Osteocyte (in vitro differentiated cells): Measurements from ENCODE around the gene KCNC3. TPM values are rescaled to one million over a fixed set of nuclear protein-coding genes. Genes with fewer than 3 reads are reported as not detected.

ENCODE experiments used
- DNase-seq: peaks from one replicate; pipeline ENCODE4 v3.0.0; 2021; ENCODE audit warnings: mixed read lengths; ENCODE audit not compliant: unreplicated experiment; ENCODE audit errors: extremely low spot score
- H3K27ac Mint-ChIP-seq: one replicate; pipeline ENCODE4 v1.8.0; 2021; ENCODE audit warnings: mild to moderate bottlenecking, mixed read lengths; ENCODE audit not compliant: unreplicated experiment
- H3K27me3 Mint-ChIP-seq: one replicate; pipeline ENCODE4 v1.8.0; 2021; ENCODE audit warnings: mixed read lengths; ENCODE audit not compliant: unreplicated experiment
- H3K36me3 Mint-ChIP-seq: one replicate; pipeline ENCODE4 v1.8.0; 2021; ENCODE audit warnings: mixed read lengths; ENCODE audit not compliant: unreplicated experiment
- H3K4me1 Mint-ChIP-seq: one replicate; pipeline ENCODE4 v1.8.0; 2021; ENCODE audit warnings: mixed read lengths; ENCODE audit not compliant: unreplicated experiment
- H3K4me3 Mint-ChIP-seq: one replicate; pipeline ENCODE4 v1.8.0; 2021; ENCODE audit warnings: mild to moderate bottlenecking, moderate library complexity, mixed read lengths; ENCODE audit not compliant: unreplicated experiment
- H3K9me3 Mint-ChIP-seq: one replicate; pipeline ENCODE4 v1.8.0; 2021; ENCODE audit warnings: mixed read lengths; ENCODE audit not compliant: unreplicated experiment
- total RNA-seq: library from RNA; stranded (reverse); gene quantifications from 2 replicates; pipeline ENCODE4 v1.2.1, GENCODE V29; 2021
- TF ChIP-seq, protein P1 (sequence below): fragments of 200-600 bp; sonication (generic); IDR thresholded peaks from 2 replicates; pipeline ENCODE4 v1.5.0; 2021; ENCODE audit warnings: antibody characterized with exemption, mild to moderate bottlenecking, moderate library complexity

KCNC3 gene
- total RNA-seq, 1 donor from 2014 or later, result 1.2 TPM

DNA sequence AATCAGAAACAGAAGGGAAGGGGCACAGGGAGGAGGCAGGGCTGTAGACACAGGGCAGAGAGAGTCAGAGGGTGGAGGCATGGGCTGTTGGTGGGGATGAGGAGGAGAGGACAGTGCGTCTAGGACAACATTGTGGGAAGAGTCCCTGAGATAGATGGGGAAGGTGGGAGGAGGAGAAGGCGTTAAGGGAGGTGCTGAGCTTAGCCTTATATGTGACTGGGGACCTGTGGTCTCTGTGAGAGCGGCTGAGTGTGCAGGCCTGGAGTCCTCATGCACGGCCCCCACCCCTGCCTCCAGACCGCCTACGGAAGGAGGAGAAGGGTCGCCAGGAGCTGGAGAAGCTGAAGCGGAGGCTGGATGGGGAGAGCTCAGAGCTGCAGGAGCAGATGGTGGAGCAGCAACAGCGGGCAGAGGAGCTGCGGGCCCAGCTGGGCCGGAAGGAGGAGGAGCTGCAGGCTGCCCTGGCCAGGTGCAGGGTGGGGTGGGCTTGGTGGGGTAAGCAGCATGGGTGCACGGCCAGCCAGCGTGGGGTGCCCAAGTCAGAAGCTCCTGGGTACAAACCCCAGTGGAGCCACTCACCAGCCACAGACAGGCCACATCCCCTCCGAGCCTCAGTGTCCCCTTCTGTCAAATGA lies 56.8 kb downstream of the KCNC3 start:
- Mint-ChIP-seq H3K27me3 (no peaks in the 10 kb centered on the region), H3K27ac (no peak overlapping the region), H3K4me3 (no peak overlapping the region), H3K4me1 (no peaks in the 10 kb centered on the region), H3K36me3 (no peaks in the 10 kb centered on the region), H3K9me3 (no peaks in the 10 kb centered on the region)
- TF ChIP-seq, protein P1, sequence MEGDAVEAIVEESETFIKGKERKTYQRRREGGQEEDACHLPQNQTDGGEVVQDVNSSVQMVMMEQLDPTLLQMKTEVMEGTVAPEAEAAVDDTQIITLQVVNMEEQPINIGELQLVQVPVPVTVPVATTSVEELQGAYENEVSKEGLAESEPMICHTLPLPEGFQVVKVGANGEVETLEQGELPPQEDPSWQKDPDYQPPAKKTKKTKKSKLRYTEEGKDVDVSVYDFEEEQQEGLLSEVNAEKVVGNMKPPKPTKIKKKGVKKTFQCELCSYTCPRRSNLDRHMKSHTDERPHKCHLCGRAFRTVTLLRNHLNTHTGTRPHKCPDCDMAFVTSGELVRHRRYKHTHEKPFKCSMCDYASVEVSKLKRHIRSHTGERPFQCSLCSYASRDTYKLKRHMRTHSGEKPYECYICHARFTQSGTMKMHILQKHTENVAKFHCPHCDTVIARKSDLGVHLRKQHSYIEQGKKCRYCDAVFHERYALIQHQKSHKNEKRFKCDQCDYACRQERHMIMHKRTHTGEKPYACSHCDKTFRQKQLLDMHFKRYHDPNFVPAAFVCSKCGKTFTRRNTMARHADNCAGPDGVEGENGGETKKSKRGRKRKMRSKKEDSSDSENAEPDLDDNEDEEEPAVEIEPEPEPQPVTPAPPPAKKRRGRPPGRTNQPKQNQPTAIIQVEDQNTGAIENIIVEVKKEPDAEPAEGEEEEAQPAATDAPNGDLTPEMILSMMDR, result no peak
- DNase-seq, result no peak

DNA sequence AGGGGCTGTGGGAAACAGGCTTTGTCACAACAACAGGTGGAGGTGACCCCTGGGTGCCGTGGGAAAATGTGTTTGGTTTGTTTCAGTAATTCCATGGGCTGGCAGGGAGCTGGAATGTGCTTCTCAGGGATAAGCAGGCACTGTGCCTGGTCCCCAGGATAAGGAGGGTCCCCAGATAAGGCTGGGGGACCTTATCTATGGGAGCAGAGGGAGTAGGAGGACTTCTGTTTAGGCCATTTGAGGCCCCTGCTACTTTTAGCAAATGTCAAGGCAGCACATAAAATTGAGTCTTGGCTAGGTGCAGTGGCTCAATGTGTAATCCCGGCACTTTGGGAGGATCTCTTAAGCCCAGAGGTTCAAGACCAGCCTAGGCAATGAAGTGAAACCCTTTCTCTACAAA lies 59.5 kb downstream of the KCNC3 start:
- no peak overlapping the region for H3K4me3 Mint-ChIP-seq
- no peaks in the 10 kb centered on the region for H3K4me1 Mint-ChIP-seq
- no peaks in the 10 kb centered on the region for H3K27me3 Mint-ChIP-seq
- TF ChIP-seq, protein P1, result no peak
- DNase-seq, result no peak
- H3K9me3 Mint-ChIP-seq, result no peaks in the 10 kb centered on the region
- H3K27ac Mint-ChIP-seq, result no peak overlapping the region
- H3K36me3 Mint-ChIP-seq, result no peaks in the 10 kb centered on the region

DNA sequence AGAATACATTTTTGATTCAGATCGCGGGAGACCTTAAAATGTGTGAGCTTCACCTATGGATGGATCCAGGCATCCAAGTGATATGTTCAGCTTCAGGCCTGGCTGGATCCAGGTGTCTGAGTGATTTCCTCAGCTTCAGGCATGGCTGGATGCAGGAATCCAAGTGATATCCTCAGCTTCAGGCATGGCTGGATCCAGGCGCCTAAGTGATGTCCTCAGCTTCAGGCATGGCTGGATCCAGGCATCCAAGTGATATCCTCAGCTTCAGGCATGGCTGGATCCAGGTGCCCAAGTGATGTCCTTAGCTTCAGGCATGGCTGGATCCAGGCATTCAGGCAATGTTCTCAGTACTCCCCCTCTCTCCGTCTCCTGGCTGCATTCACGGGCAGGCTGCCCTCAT lies 60.7 kb downstream of the KCNC3 start:
- no peak overlapping the region for H3K4me3 Mint-ChIP-seq
- no peaks in the 10 kb centered on the region for H3K27me3 Mint-ChIP-seq
- DNase-seq, result no peak
- no peak overlapping the region for H3K27ac Mint-ChIP-seq
- no peaks in the 10 kb centered on the region for H3K9me3 Mint-ChIP-seq
- H3K36me3 Mint-ChIP-seq, result no peaks in the 10 kb centered on the region
- TF ChIP-seq, protein P1, result no peak
- H3K4me1 Mint-ChIP-seq, result no peaks in the 10 kb centered on the region

GRCh38 chr19:50268041-50268440 lies 61.1 kb downstream of the KCNC3 start:
- no peaks in the 10 kb centered on the region for H3K4me1 Mint-ChIP-seq
- no peak overlapping the region for H3K27ac Mint-ChIP-seq
- no peaks in the 10 kb centered on the region for H3K27me3 Mint-ChIP-seq
- no peaks in the 10 kb centered on the region for H3K9me3 Mint-ChIP-seq
- H3K4me3 Mint-ChIP-seq, result no peak overlapping the region
- H3K36me3 Mint-ChIP-seq, result no peaks in the 10 kb centered on the region
- TF ChIP-seq, protein P1, result no peak
- no peak for DNase-seq

GRCh38 chr19:50266896-50267295 lies 62.3 kb downstream of the KCNC3 start:
- H3K27ac Mint-ChIP-seq, result no peak overlapping the region
- no peaks in the 10 kb centered on the region for H3K27me3 Mint-ChIP-seq
- H3K9me3 Mint-ChIP-seq, result no peaks in the 10 kb centered on the region
- no peak overlapping the region for H3K4me3 Mint-ChIP-seq
- DNase-seq, result no peak
- TF ChIP-seq, protein P1, result no peak
- no peaks in the 10 kb centered on the region for H3K36me3 Mint-ChIP-seq
- no peaks in the 10 kb centered on the region for H3K4me1 Mint-ChIP-seq
